ENCODE data around the gene HEATR5A.
A peak's percentile ranks its signal among the peaks of the same experiment; 100 is the strongest.
"Not testable (repeated sequence)": the region's sequence is repeated elsewhere in the genome, so short reads cannot be mapped to it uniquely, and the experiment has no call there.

The HEATR5A gene

GRCh38 chr14:31255918-31256317 lies 164.4 kb downstream of the HEATR5A start:
- not testable (repeated sequence) for DNase-seq

- no peak for DNase-seq
These were observed 165.1 kb downstream of the HEATR5A start for GRCh38 chr14:31255286-31255685.

GRCh38 chr14:31253746-31254471 lies 166.4 kb downstream of the HEATR5A start:
- no peak for DNase-seq

- DNase-seq = no peak
These were observed 167.5 kb downstream of the HEATR5A start for GRCh38 chr14:31252865-31253264.

GRCh38 chr14:31251028-31251958 lies 169.1 kb downstream of the HEATR5A start:
- peak; percentile 70 for DNase-seq

GRCh38 chr14:31244626-31245025 lies 175.7 kb downstream of the HEATR5A start:
- DNase-seq = no peak

- no peak for DNase-seq
These were observed 176.5 kb downstream of the HEATR5A start for GRCh38 chr14:31243860-31244259.

- DNase-seq = peak; percentile 65
These were observed 178.0 kb downstream of the HEATR5A start for GRCh38 chr14:31242161-31242940.
